Activated naive CD8-positive, alpha-beta T cell treated with anti-CD3 and anti-CD28 coated beads, Interleukin-2, amount 10 ng/mL, durations not matched to agents 7 days and 5 days (primary cell): Measurements from ENCODE around the gene SPAG7. TPM values are rescaled to one million over a fixed set of nuclear protein-coding genes. Genes with fewer than 3 reads are reported as not detected.

Experiments used
- ATAC-seq: fragments of 150-1000 bp; cut with Tn5 transposase; one replicate; pipeline ENCODE4 v1.10.0; 2021; ENCODE audit warnings: low read depth, moderate library complexity
- POLR2A ChIA-PET: fragments of 350-600 bp; sonication (Branson Sonifier 250); formaldehyde crosslinking; loops from one replicate; lab custom pipeline; 2021; ENCODE audit warnings: antibody characterized with exemption; lab: Charles Lee
- DNase-seq: peaks from one replicate; pipeline ENCODE4 v3.0.0; 2021
- H3K27ac Mint-ChIP-seq: one replicate; pipeline ENCODE4 v1.8.0; 2022; ENCODE audit warnings: mild to moderate bottlenecking, mixed read lengths
- H3K27me3 Mint-ChIP-seq: one replicate; pipeline ENCODE4 v1.8.0; 2022; ENCODE audit warnings: mild to moderate bottlenecking, moderate library complexity, mixed read lengths
- H3K36me3 Mint-ChIP-seq: one replicate; pipeline ENCODE4 v1.8.0; 2021; ENCODE audit warnings: mild to moderate bottlenecking, mixed read lengths
- H3K4me1 Mint-ChIP-seq: one replicate; pipeline ENCODE4 v1.8.0; 2021; ENCODE audit warnings: mixed read lengths
- H3K4me3 Mint-ChIP-seq: one replicate; pipeline ENCODE4 v1.8.0; 2022; ENCODE audit warnings: mild to moderate bottlenecking, moderate library complexity, mixed read lengths
- H3K9me3 Mint-ChIP-seq: one replicate; pipeline ENCODE4 v1.8.0; 2021; ENCODE audit warnings: mixed read lengths
- total RNA-seq, 2 experiments: library from RNA; stranded (reverse); gene quantifications; one replicate each; pipeline ENCODE4 v1.2.3, GENCODE V29; 2021

Gene SPAG7
- total RNA-seq, 2 experiments from 2014 or later = 47.1 to 51.9 TPM

DNA sequence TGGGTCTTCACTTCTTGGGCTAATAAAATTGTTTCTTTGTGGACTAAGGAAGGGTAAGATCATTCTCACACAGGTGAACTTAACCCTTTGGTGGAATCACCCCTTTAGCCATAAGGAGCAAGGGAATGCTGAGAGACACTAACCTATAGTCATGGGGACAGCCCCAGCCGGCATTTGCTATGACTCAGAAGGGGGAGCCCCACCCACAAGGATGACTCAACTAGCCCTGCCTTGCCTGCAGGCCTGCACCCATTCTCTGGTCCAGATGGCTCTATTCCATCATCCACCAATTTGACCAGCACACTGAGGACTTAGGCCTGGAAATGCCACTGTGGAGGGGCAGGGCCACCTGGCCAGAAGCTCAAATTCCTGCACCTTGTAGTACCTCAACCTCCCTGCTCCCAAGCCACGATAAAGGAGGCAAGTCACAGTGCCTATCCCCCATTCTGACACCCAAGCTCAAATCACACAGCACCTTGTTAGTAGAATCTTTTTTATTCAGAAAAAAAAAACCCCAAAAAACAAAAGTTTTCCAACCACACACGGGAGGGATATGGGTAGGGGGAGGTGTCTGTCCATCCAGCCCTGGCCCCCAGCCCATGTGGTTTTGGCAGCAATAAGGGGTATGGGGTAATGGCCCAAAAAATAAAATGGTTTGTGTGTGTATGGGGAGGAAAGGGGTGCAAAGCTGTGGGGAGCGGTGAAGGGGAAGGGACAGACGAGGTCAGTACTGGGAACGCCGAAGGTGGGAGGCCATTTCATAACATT is 22.3 kb downstream of the SPAG7 start:
- peaks cover 41% of the 10 kb centered on the region for H3K4me1 Mint-ChIP-seq
- H3K4me3 Mint-ChIP-seq = peak overlapping the region; percentile 100
- H3K27me3 Mint-ChIP-seq = no peaks in the 10 kb centered on the region

DNA sequence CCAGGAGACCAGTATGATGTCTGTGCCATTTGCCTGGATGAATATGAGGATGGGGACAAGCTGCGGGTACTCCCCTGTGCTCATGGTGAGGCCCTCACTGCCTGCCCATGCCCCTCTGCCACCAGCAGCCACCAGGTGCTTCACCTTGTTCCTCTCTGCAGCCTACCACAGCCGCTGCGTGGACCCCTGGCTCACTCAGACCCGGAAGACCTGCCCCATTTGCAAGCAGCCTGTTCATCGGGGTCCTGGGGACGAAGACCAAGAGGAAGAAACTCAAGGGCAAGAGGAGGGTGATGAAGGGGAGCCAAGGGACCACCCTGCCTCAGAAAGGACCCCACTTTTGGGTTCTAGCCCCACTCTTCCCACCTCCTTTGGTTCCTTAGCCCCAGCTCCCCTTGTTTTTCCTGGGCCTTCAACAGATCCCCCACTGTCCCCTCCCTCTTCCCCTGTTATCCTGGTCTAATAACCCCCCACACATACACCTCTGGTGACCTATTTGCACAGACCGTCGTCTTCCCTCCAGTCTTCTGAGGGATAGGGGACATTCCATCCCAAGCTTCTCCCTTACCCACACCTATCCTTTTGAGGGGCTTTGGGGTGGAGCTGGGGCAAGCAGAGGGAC is 23.0 kb downstream of the SPAG7 start:
- H3K4me1 Mint-ChIP-seq = peaks cover 40% of the 10 kb centered on the region
- H3K27me3 Mint-ChIP-seq = no peaks in the 10 kb centered on the region
- H3K36me3 Mint-ChIP-seq = peaks cover 62% of the 10 kb centered on the region
- ATAC-seq = no peak
- POLR2A ChIA-PET = interaction anchor here (0.6 to 17.2 kb wide), 6 partner anchors 8 to 45 kb away, joined by 3 to 441 read pairs (median 4); partner anchors contain the start of gene SPAG7
- peak overlapping the region; percentile 100 for H3K4me3 Mint-ChIP-seq
- DNase-seq = peak; percentile 63
- peak overlapping the region; percentile 100 for H3K27ac Mint-ChIP-seq
- no peaks in the 10 kb centered on the region for H3K9me3 Mint-ChIP-seq

More for the DNA sequence above, 22.3 kb downstream of the SPAG7 start:
- POLR2A ChIA-PET = interaction anchor here (1.0 to 17.2 kb wide), 6 partner anchors 9 to 45 kb away, joined by 3 to 441 read pairs (median 4); partner anchors contain the start of gene SPAG7
- peaks cover 62% of the 10 kb centered on the region for H3K36me3 Mint-ChIP-seq
- H3K27ac Mint-ChIP-seq = peak overlapping the region; percentile 100
- ATAC-seq (peak; percentile 28), DNase-seq (peak; percentile 76)
- H3K9me3 Mint-ChIP-seq = no peaks in the 10 kb centered on the region

DNA sequence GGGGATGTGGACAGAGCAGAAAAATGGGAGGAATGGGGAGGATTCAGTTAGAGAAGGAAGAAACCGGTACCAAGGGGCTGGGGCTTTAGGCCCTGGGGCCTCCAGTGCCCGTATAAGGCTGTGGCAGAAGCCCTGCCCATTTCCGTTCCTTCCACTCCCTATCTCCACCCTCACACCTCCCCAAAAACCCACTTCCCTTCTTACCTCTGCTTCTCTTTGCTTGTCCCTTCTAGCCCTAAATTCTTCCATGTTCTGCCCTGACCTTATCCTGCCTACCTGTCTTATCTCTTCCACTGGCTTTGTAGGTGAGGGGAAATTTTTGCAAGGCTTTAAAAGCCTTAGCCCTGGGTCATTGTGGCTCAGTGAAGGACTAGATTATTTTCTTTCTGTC is 23.5 kb downstream of the SPAG7 start:
- H3K27me3 Mint-ChIP-seq = no peaks in the 10 kb centered on the region
- H3K36me3 Mint-ChIP-seq = peaks cover 64% of the 10 kb centered on the region
- POLR2A ChIA-PET = interaction anchor here (0.8 to 17.2 kb wide), 5 partner anchors 8 to 44 kb away, joined by 3 to 441 read pairs (median 5); partner anchors contain the start of genes CAMTA2 and SPAG7
- H3K9me3 Mint-ChIP-seq = no peaks in the 10 kb centered on the region
- ATAC-seq (peak; percentile 21), DNase-seq (no peak)
- H3K27ac Mint-ChIP-seq = peak overlapping the region; percentile 100
- peaks cover 41% of the 10 kb centered on the region for H3K4me1 Mint-ChIP-seq
- peak overlapping the region; percentile 100 for H3K4me3 Mint-ChIP-seq

DNA sequence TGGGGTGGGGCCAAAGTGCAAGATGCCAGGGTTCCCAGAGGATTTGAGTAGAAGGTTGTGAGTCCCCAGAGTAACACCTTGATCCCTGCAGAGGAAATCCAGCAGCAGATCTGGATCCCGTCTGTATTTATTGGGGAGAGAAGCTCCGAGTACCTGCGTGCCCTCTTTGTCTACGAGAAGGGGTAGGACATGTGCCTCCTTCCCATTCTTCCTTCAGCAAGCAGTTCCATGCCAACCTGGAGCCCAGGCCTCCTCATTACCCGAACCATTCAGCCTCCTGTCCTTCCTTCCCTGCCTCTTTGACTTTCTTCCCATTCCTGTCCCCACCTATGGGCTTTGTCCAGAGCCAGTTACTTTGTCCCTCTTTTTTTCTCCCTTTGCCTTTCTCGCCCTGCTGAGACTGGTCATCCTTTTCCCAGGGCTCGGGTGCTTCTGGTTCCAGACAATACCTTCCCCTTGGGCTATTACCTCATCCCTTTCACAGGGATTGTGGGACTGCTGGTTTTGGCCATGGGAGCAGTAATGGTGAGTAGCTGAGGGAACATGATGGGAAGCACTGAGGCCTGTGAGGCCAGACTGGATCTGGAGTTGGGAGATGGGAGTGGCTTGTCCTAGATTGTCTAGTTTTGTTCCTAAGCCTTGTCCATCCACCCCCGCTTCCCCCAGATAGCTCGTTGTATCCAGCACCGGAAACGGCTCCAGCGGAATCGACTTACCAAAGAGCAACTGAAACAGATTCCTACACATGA is 24.7 kb downstream of the SPAG7 start:
- ATAC-seq = no peak
- peak overlapping the region; percentile 88 for H3K27ac Mint-ChIP-seq
- POLR2A ChIA-PET = interaction anchor here (1.0 to 17.2 kb wide), 5 partner anchors 9 to 64 kb away, joined by 3 to 441 read pairs (median 4); partner anchors contain the start of gene SPAG7
- peaks cover 46% of the 10 kb centered on the region for H3K4me1 Mint-ChIP-seq
- H3K4me3 Mint-ChIP-seq = peak overlapping the region; percentile 100
- peaks cover 70% of the 10 kb centered on the region for H3K36me3 Mint-ChIP-seq
- no peak for DNase-seq
- H3K9me3 Mint-ChIP-seq = no peaks in the 10 kb centered on the region
- H3K27me3 Mint-ChIP-seq = no peaks in the 10 kb centered on the region

DNA sequence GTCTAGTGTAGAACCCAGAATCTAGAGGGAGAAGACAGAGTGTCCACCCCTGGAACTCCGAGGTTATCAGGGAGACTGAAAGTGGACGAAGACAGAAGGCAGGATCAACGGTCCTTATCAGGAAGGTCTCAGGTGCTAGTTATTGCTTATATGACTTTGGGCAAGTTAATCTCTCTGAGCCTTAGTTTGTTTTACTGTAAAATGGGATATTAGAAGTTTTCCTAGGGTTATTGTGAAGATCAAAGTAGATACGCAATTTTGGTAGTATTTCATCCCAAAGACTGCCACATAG is 26.4 kb downstream of the SPAG7 start:
- no peaks in the 10 kb centered on the region for H3K9me3 Mint-ChIP-seq

DNA sequence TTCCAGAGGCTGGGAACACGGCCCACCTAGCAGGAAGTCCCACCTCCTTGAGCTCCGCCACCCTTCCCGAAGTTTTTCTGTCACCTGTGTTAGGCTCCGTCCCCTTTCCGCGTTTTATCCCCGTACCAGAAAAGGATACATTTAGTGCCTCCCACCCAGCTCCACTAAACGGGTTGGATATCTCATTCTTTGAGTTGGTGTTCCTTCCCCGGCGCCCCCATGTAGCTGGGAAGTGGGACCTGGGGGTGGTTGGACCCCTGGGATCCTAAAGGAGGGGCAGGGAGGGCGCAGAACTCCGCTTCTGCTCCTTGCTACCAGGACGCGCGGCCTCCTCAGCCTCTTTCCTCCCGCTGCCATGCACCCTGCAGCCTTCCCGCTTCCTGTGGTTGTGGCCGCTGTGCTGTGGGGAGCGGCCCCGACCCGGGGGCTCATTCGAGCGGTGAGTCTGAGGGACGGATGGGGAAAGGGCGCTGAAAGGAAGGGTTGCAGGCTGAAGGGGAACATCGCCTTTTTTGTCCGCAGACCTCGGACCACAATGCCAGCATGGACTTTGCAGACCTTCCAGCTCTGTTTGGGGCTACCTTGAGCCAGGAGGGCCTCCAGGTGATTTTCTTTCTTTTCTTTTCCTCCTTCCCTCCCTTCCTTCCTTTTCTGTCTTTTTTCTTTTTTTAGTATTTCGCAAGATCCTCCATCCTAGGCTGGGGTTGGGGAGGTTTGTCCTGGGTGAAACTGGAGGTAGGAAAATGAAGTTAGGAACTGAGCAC is 26.9 kb downstream of the SPAG7 start:
- Mint-ChIP-seq H3K4me3 (peak overlapping the region; percentile 100), H3K36me3 (peaks cover 61% of the 10 kb centered on the region), H3K27me3 (no peaks in the 10 kb centered on the region), H3K27ac (peak overlapping the region; percentile 88), H3K9me3 (no peaks in the 10 kb centered on the region), H3K4me1 (peaks cover 57% of the 10 kb centered on the region)
- no peak for ATAC-seq
- DNase-seq = peak; percentile 80
- POLR2A ChIA-PET = interaction anchor here (0.8 to 17.2 kb wide), 20 partner anchors 9 to 231 kb away, joined by 3 to 441 read pairs (median 4); partner anchors contain the start of genes C17orf107, CAMTA2, ENO3 and INCA1

More for the DNA sequence above, 26.4 kb downstream of the SPAG7 start:
- no peak for DNase-seq
- Mint-ChIP-seq H3K27ac (peak overlapping the region; percentile 88), H3K4me3 (peak overlapping the region; percentile 100), H3K36me3 (peaks cover 62% of the 10 kb centered on the region), H3K4me1 (peaks cover 53% of the 10 kb centered on the region), H3K27me3 (no peaks in the 10 kb centered on the region)
- ATAC-seq = no peak
- POLR2A ChIA-PET = interaction anchor here (1.1 to 17.2 kb wide), 4 partner anchors 8 to 107 kb away, joined by 3 to 441 read pairs (median 54); partner anchors contain the start of genes ENO3, PFN1 and SPAG7

DNA sequence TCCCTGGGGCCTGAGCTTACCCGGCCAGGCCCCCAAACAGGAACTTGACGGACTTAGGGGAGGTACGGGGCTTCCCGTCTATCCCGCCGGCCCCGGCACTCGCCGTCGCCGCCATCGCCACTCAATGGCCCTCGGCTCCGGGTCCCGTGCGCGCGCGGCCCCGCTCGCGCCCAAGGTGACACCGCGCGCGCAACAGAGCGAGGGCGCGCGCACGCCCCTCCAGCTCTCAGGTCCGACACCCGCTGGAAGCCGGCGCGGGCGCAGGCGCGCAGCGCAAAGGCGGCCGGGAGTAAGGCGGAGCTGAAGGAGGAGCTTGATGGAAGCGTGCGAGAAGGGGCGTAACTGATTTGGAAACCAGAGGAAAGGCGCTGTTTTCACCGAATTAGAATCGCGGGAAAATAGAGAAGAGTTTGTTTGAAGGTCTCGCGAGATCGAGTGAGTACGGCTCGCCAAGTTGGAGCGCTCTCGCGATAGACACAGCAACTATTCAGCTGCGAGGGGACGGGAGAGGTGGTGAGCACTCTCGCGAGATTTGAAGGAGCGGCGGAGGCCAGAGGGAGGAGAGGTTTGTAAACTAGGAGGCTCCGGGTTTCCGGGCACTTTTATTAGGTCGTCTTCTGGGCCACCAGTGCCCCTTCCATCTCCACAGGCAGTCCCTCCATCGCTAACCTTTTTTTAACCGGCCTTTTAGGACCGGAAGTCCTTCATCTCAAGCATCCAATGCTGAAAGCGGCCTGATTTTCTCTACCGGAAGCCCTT is 27.6 kb downstream of the SPAG7 start, which contains the start of the genes RNF167 and SLC25A11:
Gene RNF167 (plus strand): TSS at position 473 of the 759 bp plus-strand sequence. CDS start 642 bp downstream, outside the sequence.
Gene SLC25A11 (minus strand): TSS at position 251 of the 759 bp plus-strand sequence. CDS start 136 bp downstream, at position 115.
- H3K9me3 Mint-ChIP-seq = no peaks in the 10 kb centered on the region
- ATAC-seq (peak; percentile 77), DNase-seq (peak; percentile 94)
- POLR2A ChIA-PET = interaction anchor here (0.7 to 17.2 kb wide), 26 partner anchors 10 to 797 kb away, joined by 3 to 441 read pairs (median 3); partner anchors contain the start of genes C17orf107, CAMTA2, CYB5D2 and ENO3
- H3K27me3 Mint-ChIP-seq = no peaks in the 10 kb centered on the region
- peaks cover 49% of the 10 kb centered on the region for H3K4me1 Mint-ChIP-seq
- peak within 1 kb of the TSS; percentile 100 for H3K4me3 Mint-ChIP-seq
- peak within 1 kb of the TSS; percentile 88 for H3K27ac Mint-ChIP-seq
- H3K36me3 Mint-ChIP-seq = peaks cover 54% of the 10 kb centered on the region

DNA sequence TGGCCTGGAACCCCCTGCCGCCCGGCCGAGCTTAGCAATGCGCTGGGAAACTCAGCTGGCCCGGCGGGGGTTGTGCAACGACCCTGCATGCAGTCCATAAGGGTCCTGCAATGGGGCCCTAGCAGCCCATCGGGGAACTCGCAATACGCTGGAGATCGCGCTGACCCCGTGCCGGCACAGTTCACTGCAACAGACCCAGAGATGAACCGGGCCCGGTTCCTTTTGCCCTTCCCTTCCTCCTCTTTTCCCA is 28.1 kb downstream of the SPAG7 start:
- POLR2A ChIA-PET = interaction anchor here (0.7 to 17.2 kb wide), 21 partner anchors 10 to 796 kb away, joined by 3 to 441 read pairs (median 4); partner anchors contain the start of genes C17orf107, CAMTA2, CYB5D2 and ENO3
- ATAC-seq (no peak), DNase-seq (no peak)
- Mint-ChIP-seq H3K27me3 (no peaks in the 10 kb centered on the region), H3K4me3 (peak overlapping the region; percentile 100), H3K27ac (peak overlapping the region; percentile 88), H3K36me3 (peaks cover 51% of the 10 kb centered on the region), H3K9me3 (no peaks in the 10 kb centered on the region), H3K4me1 (peaks cover 47% of the 10 kb centered on the region)

DNA sequence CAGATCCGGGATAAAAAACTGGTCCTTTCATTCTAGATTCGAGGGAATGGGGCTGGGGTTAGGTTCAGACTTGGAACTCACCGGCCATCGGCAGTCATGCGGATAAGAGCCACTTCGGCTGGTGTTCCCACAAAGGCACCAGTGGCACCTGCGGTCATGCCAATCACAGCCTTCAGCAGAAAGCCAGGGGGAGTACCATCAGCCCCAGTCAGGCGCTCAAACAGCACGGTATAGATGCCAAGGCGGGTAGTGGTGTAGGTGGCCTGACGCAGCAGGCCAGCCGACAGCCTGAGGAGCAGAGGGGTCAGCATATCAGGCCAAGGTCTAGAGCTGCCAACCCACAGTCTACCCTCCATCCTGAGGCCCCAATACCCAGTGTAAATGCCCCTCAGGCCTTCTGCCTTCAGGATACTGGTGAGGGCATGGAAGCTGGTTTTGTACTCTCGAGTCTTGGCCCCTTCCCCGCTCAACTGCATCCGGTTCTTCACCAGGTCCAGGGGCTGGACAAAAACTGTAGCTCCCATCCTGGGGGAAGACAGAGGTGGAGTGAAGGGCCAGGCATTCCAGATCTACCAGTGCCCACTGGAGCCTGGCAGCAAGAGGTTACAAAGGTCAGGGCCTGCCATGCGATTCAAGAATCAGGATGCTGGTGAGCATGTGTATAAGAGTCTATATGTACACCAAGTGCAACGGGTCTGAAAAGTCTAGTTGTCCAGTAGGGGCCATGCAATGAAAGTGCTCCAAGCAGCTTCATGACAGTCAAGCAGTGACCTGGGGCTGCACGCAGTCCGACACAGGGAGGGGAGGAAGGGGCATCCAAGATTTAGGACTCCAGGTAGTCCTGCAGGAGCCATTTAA is 28.7 kb downstream of the SPAG7 start:
- peaks cover 48% of the 10 kb centered on the region for H3K4me1 Mint-ChIP-seq
- H3K36me3 Mint-ChIP-seq = peaks cover 47% of the 10 kb centered on the region

DNA sequence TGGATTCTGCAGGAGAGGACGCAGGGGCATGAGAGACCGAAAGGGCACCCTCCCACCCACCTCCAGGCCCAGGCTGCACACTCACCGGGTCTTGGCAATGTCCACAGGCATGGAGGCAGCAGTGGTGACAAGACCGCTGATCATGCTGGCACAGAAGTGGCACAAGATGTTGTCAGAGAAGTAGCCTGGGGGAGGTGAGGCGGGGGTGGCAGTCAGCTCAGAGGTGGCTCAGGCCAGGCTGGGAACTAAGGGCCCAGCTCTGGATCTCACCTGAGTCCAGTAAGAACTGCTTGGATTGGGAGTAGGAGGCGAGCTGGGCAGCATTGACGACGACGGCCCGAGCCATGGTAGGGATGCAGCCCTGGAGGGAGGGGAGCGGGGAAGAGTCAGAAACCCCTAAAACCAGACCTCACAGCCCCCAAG is 29.5 kb downstream of the SPAG7 start:
- ATAC-seq (no peak), DNase-seq (no peak)
- Mint-ChIP-seq H3K4me3 (peak overlapping the region; percentile 100), H3K27me3 (no peaks in the 10 kb centered on the region), H3K9me3 (no peaks in the 10 kb centered on the region), H3K27ac (peak overlapping the region; percentile 22), H3K36me3 (peaks cover 43% of the 10 kb centered on the region), H3K4me1 (peaks cover 47% of the 10 kb centered on the region)
- POLR2A ChIA-PET = interaction anchor here (2.8 to 4.0 kb wide), 2 partner anchors 12 to 60 kb away, joined by 20 to 106 read pairs; partner anchors contain the start of genes ENO3, INCA1, KIF1C and PFN1

More for the DNA sequence above, 28.7 kb downstream of the SPAG7 start:
- H3K9me3 Mint-ChIP-seq = no peaks in the 10 kb centered on the region
- ATAC-seq (no peak), DNase-seq (no peak)
- peak overlapping the region; percentile 100 for H3K4me3 Mint-ChIP-seq
- POLR2A ChIA-PET = interaction anchor here (1.2 to 17.2 kb wide), 11 partner anchors 11 to 796 kb away, joined by 3 to 441 read pairs (median 8); partner anchors contain the start of genes C17orf107, CAMTA2, CYB5D2 and ENO3
- H3K27ac Mint-ChIP-seq = peak overlapping the region; percentile 88
- no peaks in the 10 kb centered on the region for H3K27me3 Mint-ChIP-seq
